ENCODE data around the gene TMEM147. TPM values are rescaled to one million over a fixed set of nuclear protein-coding genes. Genes with fewer than 3 reads are reported as not detected.

Gene TMEM147
- total RNA-seq, 2 donors from 2014 or later, result 49.6 to 114 TPM

DNA sequence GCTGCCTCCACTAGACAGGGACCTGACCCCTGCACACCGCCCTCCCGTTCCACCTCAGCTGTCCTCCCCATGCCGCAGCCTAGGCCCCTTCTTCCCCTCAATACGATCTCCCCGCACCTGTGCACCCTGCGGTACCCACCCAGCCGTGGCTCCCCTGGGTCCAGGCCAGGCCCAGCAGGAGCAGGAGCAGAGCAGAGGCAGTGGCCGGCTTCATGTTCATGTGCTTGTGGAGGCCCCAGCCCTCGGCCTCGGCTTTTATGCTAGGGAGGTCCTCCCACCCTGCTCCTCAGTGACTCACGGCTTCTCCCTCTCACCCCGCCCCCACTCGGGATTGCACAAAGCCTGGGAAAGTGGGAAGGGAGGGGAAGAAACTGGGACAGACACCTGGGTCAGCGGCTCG lies 43.7 kb upstream of the TMEM147 start:
- no peaks in the 10 kb centered on the region for H3K9me3 ChIP-seq
- H3K27me3 ChIP-seq, result no peaks in the 10 kb centered on the region
- no peaks in the 10 kb centered on the region for H3K4me1 ChIP-seq
- H3K36me3 ChIP-seq, result no peaks in the 10 kb centered on the region
- H3K27ac ChIP-seq, result no peak overlapping the region
- H3K4me3 ChIP-seq, result no peak overlapping the region
- intact Hi-C loops (cut with DNase I), result no loop called here
- DNase-seq, result no peak
- H3K9ac ChIP-seq (ENCODE audit: low read depth in 2 of 2, low read length in 2 of 2), result no peak overlapping the region
- TF ChIP-seq, protein P1, sequence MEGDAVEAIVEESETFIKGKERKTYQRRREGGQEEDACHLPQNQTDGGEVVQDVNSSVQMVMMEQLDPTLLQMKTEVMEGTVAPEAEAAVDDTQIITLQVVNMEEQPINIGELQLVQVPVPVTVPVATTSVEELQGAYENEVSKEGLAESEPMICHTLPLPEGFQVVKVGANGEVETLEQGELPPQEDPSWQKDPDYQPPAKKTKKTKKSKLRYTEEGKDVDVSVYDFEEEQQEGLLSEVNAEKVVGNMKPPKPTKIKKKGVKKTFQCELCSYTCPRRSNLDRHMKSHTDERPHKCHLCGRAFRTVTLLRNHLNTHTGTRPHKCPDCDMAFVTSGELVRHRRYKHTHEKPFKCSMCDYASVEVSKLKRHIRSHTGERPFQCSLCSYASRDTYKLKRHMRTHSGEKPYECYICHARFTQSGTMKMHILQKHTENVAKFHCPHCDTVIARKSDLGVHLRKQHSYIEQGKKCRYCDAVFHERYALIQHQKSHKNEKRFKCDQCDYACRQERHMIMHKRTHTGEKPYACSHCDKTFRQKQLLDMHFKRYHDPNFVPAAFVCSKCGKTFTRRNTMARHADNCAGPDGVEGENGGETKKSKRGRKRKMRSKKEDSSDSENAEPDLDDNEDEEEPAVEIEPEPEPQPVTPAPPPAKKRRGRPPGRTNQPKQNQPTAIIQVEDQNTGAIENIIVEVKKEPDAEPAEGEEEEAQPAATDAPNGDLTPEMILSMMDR (IDR thresholded peaks at IDR 0.05), result no peak

DNA sequence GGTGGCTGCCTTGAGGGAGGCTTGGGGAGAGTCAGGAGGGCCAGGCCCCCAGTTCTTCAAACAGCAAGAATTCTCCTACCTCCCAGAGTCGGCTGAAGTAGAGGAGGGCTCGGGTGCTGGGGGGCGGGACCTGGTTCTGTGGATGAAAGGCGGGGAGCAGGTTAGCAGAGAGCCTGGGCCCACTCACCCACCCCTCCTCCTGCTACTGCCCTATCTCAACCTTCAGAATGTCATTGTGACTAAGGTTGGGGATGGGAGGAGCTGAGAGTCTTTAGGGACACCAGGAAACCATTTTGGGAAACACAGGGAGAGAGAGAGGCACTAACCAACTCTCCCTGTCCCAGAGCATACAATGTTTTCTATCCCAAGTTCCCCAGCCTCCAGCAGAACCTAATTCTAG lies 42.7 kb upstream of the TMEM147 start:
- H3K4me3 ChIP-seq, result no peak overlapping the region
- H3K36me3 ChIP-seq, result no peaks in the 10 kb centered on the region
- intact Hi-C loops (cut with DNase I), result no loop called here
- no peak overlapping the region for H3K27ac ChIP-seq
- H3K9ac ChIP-seq (ENCODE audit: low read depth in 2 of 2, low read length in 2 of 2), result no peak overlapping the region
- no peak for DNase-seq
- TF ChIP-seq, protein P1 (IDR thresholded peaks at IDR 0.05), result no peak
- H3K4me1 ChIP-seq, result no peaks in the 10 kb centered on the region
- no peaks in the 10 kb centered on the region for H3K9me3 ChIP-seq
- H3K27me3 ChIP-seq, result no peaks in the 10 kb centered on the region

DNA sequence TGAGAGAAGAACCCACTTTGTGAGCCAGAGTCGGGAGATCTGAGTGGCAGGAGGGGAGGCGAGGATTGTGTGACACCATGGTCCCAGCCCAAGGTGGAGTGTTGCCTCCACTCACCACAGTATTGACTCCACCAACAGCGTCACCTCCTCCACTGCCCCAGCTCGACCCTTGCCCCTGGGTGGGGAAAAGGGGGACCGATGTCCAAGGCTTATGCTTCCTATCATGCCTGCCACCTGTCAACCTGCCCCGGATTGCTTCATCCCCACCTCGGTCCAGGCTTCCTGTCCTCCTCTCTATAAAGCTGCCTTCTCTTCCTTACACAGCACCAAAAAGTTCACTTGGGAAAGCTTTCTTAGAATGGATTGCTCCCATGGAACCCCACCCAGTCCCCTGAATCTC lies 39.4 kb upstream of the TMEM147 start:
- intact Hi-C loops (cut with DNase I), result no loop called here
- Histone ChIP-seq H3K27me3 (no peaks in the 10 kb centered on the region), H3K9me3 (no peaks in the 10 kb centered on the region)

DNA sequence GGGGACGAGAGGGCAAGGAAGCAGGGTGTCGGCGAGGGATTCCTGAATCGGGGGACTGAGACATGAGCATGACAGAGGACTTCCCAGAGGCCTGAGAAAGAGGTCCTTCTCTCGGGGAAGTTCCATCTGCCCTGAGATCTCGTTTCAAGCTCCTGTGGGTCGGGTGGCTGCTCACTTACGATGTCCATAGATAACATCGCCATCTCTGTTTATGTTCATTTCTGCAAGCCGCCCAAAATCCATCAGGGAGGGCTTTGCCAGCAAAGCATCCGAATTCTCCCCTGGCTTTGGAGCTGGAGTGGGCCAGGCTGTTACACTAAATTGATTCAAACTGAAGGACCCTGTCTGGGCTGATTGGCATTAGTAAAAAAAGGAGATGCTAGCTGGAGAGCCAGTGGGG lies 37.9 kb upstream of the TMEM147 start:
- intact Hi-C loops (cut with DNase I), result no loop called here
- no peak overlapping the region for H3K9ac ChIP-seq (ENCODE audit: low read depth in 2 of 2, low read length in 2 of 2)
- no peaks in the 10 kb centered on the region for H3K27me3 ChIP-seq
- H3K4me1 ChIP-seq, result no peaks in the 10 kb centered on the region
- H3K27ac ChIP-seq, result no peak overlapping the region
- H3K4me3 ChIP-seq, result no peak overlapping the region
- no peaks in the 10 kb centered on the region for H3K9me3 ChIP-seq
- TF ChIP-seq, protein P1 (IDR thresholded peaks at IDR 0.05), result no peak
- H3K36me3 ChIP-seq, result no peaks in the 10 kb centered on the region
- DNase-seq, result no peak

More for the DNA sequence above, 39.4 kb upstream of the TMEM147 start:
- no peak overlapping the region for H3K9ac ChIP-seq (ENCODE audit: low read depth in 2 of 2, low read length in 2 of 2)
- H3K27ac ChIP-seq, result no peak overlapping the region
- H3K4me1 ChIP-seq, result no peaks in the 10 kb centered on the region
- DNase-seq, result no peak
- H3K4me3 ChIP-seq, result no peak overlapping the region
- TF ChIP-seq, protein P1 (IDR thresholded peaks at IDR 0.05), result no peak
- H3K36me3 ChIP-seq, result no peaks in the 10 kb centered on the region

DNA sequence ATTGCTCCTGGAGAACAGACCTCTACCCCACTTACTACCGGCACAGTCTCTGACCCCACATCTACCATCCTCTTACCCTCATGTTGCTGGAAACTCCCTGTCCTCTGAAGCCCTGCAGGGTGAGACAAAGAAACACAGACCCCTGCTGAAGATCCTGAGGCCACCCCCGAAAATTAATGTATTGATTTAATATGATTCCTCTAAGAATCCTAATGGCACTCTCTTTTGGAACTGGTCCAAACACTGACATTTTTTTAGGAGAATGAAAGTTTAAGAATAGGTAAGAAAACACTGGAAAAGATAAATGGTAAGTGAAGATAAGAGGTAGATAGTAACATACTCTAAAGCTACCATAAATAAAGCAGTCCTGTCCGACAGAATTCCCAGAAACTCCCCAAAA lies 37.3 kb upstream of the TMEM147 start:
- intact Hi-C loops (cut with DNase I), result no loop called here
- Histone ChIP-seq H3K27me3 (no peaks in the 10 kb centered on the region), H3K9me3 (no peaks in the 10 kb centered on the region), H3K36me3 (no peaks in the 10 kb centered on the region), H3K4me1 (no peaks in the 10 kb centered on the region), H3K9ac (ENCODE audit: low read depth in 2 of 2, low read length in 2 of 2) (no peak overlapping the region), H3K4me3 (no peak overlapping the region), H3K27ac (no peak overlapping the region)
- TF ChIP-seq, protein P1 (IDR thresholded peaks at IDR 0.05), result no peak
- no peak for DNase-seq
